COR-L47 (cell line): ENCODE data around the gene KLHL36.

Source experiments
- DNase-seq: peaks from one replicate; lab custom pipeline; 2025; lab: John Stamatoyannopoulos, UW

The KLHL36 gene

DNA sequence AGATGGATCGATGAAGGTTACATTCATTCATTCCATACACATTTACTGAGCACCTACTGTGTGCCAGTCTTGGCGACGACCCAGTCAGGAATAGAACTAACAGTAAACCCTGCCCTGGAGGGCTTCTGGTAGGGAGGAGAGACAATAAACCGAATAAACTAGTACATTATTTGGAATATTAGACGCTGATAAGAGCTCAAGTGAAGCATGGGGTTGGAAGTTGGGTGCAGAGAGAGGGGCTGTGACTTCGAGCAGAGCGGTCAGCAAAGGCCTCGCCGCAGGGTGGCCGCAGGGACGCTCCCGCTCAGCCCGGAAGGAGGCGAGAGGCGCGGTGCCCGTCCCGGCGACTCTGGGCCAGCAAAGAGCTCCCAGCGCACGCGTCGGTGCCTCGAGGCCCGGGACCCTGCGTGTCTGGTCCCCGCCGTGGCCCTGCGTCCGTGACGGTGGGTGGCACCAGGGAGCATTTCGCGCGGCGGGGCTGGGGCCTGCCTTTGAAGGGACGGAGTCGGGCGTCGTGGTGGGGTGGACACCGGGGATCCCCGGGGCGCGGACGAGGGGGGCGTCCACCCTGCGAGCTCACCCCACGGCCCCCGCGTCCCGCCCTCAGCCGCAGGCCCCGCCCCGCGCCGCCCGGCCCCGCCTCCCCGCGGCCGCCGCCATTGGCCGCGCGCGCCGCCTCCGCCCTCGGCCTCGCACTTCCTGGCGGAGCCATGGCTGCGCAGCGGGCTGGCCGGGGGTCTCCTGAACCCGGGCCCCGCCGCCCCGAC is at the start of gene KLHL36:
TSS of gene KLHL36 (plus strand) at position 684 of the 767 bp plus-strand sequence. CDS start 2,357 bp downstream, outside the sequence.
- no peak for DNase-seq

DNA sequence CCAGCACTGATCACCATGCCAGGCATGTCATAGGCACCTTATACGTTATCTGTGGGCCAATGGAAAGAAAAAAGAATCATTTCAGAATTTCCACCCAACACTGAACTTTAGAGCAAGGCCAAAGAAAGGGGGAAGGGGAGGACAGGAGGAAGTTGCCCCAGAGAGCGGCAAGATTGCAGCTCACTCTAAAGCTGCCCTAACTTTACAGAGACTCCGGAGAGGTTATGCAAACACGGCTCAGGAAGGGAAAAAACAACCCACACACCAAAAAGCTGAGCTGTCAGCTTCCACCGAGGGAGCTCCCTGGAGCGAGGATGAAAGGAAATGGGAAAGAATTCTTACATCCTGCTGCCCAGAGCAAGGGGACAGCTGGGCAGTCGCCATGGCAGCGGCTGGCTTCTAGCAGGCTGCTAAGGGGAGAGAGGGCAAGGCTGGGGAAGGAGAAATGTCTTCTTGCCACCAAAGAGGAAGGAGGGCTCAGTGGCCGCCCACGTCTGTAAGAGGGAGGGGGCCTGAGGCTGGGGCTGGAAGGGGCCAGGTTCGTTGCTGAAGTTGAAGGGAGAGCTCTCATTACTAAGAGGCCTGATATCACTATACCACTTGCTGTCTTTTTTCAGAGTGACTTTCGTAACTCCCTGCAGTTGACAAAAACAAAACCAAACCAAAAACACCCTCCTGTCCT is 48.6 kb upstream of the KLHL36 start:
- peak; percentile 82 for DNase-seq

DNA sequence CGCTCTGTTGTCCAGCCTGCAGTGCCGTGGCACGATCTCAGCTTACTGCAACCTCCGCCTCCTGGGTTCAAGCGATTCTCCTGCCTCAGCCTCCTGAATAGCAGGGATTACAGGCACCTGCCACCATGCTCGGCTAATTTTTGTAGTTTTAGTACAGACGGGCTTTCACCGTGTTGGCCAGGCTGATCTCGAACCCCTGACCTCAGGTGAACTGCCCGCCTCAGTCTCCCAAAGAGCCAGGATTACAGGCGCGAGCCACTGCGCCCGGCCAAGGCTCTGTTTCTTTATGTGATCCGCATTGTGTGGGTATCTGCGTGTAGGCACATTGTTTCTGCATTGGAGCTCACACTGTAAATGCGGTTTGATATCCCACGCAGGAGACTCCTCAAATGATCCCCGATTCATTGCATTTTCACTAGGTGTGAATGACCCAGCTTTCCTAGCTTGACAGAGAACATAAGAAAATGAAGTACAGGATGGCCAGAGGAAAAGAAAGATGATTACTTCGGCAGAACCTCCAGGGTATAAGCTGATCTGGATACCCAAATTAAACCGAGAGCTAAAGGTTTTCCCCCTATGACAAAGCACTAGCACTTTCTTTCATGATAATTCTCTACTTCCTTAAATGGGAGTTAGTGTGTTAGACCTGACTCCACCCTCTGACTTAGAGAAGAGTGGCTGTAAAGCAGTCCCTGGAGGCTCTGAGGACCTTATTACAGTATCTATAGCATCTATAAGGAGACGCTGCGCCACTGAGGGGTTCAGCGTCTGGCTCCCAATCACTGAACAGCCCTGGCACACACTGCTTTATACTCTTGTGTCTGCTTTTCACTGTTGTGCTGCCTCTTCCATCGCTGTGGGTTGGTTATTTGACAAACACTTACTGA is 47.7 kb upstream of the KLHL36 start:
- DNase-seq, result no peak

DNA sequence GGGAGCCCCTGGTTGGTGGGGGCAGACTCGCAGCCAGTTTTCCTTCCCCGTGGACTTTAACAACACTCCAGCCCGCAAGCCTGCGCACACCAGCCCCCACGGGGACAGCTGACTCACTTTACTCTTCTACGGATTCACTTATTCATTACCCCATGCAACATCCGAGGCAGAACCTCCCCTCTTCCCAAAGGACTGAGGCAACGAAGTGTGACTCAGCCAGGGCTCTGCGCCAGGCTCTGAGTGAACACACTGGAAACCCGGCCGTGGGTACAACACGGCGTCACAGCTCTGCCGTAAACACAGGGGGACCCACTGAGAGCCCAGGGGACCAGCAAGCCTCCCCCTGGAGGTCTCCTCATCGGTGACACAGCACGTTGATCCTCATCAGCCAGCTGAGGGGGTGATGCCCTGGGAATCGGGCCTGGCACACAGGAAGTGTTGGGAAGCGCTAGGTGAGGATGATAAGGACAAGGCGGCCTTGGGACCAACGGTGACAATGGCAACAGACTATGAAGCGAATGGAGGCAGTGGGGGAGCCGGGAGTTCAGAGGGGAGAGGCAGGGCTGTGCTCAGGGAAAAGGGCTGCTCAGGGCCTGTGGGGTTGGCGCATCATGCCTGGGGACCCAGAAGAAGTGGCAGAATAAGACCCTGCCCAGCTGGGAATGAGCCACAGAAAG is 45.0 kb upstream of the KLHL36 start:
- no peak for DNase-seq

DNA sequence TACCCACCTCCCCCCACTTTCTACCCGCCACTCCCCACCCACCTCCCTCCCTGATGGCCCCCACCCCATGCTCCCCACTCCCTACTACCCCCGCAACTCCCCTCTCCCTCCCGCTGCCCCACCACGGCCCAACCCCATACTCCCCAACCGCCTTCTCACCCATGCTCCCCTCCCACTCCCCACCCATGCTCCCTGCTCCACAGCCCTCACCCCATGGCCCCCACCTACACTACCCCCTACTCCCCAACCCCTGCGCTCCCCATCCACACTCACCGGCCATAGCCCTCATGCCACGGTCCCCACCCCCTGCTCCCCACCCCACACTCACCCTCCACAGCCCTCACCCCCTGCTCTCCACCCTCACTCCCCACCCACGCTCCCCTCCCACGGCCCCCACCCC is 44.4 kb upstream of the KLHL36 start:
- no peak for DNase-seq

DNA sequence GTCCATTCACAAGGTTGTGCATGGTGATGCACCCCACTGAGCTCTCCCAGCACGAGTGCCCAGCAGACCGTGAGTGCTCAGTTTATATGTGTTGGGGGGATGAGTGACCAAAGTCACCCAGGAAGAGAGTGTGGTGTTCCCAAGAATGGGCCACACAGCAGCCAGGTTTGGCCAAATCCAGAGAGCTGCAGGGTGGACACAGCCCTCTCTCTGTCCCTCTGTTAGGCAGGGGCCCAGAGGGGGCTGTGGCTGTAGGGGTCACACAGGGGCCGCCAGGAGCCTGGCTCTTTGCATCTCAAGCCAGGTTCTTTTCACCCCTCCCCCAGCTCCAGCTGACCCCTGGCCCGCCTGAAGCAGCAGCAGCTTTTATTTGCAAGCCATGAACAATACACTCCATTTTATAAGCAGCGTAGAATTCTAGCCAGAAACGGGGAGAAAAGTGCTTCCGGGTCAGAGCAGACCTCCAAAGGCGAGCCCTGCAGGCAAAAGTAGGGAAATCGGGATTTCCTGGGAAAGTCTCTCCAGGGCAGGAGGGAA is 43.8 kb upstream of the KLHL36 start:
- DNase-seq, result no peak

DNA sequence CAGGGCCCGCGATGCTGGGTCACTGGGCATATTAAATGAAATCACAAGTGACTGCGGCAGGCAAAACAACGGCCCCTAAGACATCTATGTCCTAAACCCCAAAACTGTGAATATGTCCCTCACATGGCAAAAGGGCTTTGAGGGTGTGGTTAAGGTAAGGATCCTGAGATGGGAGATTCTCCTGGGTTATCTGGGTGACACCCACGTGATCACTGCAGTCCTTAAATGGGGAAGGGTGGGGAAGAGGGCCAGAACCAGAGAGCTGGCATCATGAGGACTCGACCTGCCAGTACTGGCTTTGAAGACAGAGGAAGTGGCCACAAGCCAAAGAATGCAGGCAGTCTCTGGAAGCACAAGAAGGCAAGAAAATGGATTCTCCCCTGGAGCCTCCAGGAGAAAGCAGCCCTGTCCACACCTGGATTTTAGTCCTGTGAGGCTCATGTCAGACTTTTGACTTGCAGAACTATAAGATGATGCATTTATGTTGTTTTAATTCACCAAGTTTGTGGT is 42.9 kb upstream of the KLHL36 start:
- no peak for DNase-seq

DNA sequence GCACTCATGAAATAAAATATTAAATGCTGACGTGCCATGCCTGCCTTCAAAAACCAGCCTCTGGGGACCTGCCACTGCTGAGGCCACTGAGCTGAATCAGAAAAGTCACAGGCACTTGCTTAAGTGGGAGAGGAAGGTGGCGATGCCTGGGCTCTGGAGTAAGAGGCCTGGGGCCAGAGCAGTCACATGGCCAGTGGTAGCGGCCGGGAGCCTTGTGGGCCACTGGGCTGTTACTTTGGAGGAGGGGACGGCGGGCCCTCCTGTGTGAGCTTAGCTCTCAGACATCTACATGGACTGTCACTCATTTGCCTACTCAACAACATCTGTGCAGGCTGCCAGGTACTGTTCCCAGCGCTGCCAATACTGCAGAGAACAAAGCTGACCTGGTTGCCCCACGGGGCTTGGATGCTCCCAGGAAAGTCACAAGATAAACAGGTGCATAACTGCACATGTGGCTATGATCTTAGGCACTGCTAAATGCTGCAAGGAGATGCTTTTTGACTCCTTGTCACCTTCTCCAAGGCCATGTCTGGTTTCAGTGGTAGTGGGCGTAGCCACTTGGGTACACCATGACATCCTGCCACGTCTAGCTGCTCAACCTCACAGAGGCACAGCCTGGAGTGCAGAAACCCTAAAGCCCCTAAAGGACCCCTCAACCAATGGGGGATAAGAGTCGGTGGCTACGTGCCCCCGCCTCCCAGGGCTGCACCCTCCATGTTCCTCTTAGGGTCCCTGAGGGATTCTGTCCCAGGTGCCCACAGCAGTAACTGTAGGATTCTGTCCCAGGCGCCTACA is 42.0 kb upstream of the KLHL36 start:
- DNase-seq, result no peak

DNA sequence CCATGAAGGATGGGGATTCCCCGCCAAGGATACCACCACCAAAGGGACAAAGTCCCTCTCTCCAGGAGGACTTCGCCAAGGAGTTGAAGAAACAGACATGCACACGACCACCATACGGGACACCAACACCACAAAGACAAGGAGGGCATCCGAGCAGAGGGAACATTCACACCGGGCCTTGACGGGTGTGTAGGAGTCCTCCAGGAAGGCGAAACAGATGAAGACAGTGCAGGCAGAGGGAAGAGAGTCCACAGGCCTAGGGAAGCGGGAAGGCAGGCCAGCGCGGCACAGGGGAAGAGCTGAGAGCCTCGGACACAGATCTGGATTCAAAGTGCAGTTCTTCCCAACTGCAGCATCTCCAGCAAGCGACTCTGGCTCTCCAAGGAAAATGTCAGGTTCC is 41.2 kb upstream of the KLHL36 start:
- DNase-seq, result no peak

DNA sequence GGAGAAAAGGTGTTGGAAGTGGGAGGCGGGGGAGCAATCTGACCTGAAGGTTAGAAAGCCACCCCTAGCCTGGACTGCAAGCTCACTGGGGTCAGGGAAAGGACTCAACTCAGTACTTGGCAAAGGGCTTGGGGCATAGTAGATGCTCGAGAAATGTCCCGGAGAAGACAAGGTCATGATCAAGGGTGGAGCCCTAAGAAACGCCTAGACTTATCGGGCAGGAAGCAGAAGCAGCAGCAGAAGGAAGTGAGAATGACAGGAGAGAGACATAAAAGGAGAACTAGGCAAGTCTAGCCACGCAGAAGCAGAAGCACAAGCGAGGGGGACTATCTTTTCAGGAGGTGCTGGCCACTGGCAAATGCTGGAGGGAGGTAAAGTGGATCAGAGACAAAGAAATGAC is 40.6 kb upstream of the KLHL36 start:
- DNase-seq, result no peak

DNA sequence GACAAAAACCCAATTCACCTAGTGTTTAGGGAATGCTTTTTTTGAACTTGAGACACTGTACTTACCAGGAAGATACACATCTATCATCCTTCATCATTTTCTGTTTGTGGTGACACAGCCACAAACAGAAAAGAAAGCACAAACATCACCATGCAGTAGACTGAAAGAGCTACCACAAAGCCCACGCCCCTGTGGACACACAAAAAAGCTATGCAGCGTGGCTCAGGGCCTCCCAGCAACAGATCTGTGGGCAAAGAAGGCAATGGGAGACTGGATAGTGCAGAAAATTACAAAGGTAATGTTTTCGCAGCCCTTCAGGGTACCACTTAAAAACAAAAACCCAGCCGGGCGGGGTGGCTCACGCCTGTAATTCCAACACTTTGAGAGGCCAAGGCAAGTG is 40.0 kb upstream of the KLHL36 start:
- DNase-seq, result no peak

DNA sequence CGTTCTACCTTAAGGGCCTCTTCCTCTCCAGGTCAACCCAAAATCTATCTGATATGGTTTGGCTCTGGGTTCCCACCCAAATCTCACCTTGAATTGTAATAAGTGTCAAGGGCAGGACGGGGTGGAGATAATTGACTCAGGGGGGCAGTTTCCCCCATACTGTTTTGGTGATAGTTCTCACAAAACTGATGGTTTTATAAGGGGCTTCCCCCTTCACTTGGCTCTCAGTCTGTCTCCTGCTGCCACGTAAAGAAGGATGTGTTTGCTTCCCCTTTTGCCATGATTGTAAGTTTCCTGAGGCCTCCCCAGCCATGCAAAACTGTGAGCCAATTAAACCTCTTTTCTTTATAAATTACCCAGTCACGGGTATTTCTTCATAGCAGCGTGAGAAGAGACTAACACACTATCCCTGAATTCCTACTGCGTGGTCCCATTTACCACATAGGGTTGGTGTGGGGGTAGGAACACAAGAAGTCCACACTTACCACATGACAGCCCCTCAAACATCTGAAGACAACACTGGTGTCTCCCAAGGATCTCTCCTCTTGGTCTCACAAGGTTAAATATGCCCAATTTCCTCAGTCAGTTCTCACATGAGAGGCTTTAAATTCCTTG is 38.6 kb upstream of the KLHL36 start:
- DNase-seq, result no peak

DNA sequence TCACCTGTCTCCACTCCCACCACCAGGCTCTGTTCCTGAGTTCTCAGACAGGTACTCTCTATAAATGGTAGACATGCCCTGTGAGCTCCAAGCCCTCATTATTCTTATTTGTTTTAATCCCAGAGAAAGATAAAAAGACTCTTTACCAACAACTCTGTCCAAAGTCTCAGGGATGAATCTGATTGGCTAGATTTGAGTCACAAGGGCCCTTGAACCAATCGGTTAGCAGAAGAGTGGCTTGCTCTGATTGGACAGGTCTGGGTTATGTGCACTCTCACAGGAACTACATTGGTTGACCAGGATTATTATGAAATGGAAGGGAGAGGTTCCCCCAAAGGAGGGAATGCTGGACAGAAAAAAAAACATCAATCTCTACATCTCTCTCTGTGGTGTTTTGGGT is 37.9 kb upstream of the KLHL36 start:
- no peak for DNase-seq

DNA sequence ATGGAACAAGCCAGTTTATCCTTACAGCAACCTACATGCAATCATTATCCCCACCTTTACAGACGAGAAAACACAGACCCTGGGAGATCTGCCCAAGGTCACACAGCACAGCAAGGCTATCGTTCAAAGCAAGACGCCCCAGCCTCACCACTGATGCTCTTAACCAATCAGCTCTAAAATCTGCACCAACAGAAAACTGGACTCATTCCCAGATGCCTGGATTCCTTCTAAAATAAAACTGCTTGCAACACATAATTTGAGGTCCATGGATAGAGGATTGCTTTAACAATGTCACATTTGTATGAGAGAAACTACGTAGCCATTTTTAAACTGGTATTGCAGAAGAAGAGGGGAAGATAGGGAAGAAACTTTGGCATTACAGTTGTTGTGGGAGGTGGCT is 37.3 kb upstream of the KLHL36 start:
- no peak for DNase-seq

DNA sequence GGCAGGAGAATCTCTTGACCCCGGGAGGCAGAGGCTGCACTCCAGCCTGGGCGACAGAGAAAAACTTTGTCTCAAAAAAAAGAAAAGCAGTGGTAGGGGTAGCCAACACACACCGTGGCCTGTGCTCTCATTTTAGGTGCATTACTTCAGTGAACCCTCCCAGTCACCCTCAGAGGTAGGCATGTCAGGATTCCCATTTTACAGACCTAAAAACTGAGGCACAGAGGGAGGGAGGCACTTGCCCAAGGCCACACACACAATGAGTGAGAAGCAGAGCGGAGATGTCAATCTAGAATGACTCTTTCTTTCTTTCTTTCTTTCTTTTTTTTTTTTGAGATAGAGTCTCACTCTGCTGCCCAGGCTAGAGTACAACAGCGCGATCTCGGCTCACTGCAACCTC is 35.6 kb upstream of the KLHL36 start:
- no peak for DNase-seq

DNA sequence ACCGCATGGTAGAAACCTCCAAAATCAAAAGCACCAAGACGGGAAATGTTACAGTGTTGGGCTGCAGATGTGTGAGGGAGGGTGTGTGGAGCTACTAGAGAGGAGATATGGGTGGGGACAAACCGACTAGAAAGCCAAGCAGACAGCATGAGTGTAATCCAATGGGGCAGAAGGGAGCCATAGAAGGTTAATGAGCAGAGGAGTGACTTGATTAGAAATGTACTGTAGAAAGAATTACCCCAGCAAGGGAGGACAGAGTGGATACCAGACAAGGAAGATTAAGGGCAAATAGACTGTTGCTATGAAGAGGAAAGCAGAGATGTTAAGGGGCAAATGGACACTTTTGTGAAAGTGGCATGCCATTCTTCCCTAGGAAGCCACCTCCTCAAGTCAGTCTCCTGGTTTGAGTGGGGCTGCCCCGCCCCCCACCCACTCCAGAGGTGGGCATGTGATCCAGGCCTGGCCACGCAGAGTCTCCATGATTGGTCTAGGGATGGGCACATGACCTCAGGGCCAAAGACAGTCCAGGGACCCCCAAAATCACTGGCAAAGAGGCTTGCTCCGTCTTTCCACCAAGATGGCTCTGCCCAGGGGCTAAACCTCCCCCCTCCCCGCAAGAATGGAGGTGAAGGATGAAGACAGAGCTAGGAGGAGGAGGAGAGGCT is 34.8 kb upstream of the KLHL36 start:
- no peak for DNase-seq

DNA sequence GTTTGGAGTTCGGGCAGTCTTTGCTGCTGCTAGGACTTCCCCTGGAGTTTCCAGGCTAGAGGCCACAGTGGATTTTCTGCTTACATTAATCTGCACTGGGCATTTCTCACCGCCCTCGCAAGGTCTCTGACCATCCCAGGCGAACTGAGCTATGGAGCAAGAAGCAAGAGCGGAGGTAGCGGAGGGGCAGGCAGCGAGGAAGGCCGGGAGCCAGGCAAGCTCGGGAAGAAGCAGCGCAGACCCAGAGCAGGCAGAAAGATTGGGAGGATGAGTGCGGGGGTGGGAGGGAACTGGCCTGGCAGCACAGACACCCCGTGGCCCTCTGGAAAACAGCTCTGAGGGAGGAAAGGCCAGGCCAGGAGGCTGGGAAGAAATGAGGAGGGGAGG is 34.2 kb upstream of the KLHL36 start:
- no peak for DNase-seq

DNA sequence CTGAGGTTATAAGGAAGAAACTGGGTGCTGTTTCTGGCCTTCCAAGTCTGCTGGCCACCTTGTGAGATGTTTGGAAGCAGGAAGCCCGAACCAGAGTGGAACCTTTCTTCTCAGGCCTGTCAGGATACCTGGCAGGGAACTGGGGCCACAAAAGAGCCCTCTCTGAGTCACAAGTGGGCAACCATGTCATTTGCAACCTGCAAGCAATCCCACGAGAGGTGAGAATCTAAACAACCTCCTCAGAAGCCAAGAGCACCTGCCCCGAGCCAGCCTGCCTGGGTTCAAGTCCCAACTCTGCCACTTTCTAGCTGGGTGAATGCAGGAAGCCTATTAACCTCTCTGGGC is 33.7 kb upstream of the KLHL36 start:
- DNase-seq, result no peak

DNA sequence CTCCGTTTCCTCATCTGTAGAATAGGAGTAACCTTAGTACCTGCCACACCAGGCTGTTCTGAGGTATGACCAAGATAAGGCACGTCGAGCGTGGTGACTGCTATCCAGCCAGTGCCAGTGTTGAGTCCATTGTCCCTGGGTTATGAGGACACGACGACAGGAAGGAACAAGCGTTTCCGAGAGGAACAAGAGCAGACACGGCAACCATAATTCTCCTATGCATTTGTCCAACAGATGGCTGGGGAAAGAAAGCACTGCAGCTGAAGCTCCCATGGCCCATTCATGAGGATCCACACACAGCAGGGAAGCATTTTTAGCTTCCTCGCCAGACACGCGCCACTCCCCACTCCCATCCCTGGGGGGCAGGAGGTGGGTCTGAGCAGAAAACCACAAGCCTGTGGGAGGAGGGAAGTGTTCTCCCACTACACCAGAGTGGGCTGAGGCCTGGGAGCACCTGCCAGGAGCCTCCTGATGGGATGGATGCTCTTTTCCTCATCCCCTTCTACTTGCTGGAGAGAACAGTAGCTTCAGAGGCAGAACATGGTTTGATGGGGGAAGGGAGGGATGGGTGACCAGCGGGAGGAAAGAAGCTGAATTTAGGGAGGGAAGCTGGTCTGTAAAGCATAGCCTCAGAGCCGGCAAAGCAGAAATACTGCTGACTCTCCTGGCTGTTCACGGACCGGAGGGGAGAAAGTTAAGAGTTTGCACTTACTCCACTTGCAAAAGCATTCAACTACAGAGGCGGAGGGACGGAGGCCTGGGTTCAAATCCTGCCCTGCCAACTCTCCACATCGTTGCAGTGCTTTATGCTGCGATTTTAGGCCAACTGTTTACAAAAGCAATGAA is 33.1 kb upstream of the KLHL36 start:
- DNase-seq, result no peak
